ENCODE measurements around the gene LMBRD2. TPM values are rescaled to one million over a fixed set of nuclear protein-coding genes. Genes with fewer than 3 reads are reported as not detected.
"Not testable (repeated sequence)": the region's sequence is repeated elsewhere in the genome, so short reads cannot be mapped to it uniquely, and the experiment has no call there.

LMBRD2 gene
- total RNA-seq, result 12.1 TPM
- long read RNA-seq, full-length matches to known transcripts, result 5 of 10 reads
- long read RNA-seq, partial matches to known transcripts, result 1 of 10 reads
- long read RNA-seq, other reads (novel, unspliced or antisense), result 4 of 10 reads

DNA sequence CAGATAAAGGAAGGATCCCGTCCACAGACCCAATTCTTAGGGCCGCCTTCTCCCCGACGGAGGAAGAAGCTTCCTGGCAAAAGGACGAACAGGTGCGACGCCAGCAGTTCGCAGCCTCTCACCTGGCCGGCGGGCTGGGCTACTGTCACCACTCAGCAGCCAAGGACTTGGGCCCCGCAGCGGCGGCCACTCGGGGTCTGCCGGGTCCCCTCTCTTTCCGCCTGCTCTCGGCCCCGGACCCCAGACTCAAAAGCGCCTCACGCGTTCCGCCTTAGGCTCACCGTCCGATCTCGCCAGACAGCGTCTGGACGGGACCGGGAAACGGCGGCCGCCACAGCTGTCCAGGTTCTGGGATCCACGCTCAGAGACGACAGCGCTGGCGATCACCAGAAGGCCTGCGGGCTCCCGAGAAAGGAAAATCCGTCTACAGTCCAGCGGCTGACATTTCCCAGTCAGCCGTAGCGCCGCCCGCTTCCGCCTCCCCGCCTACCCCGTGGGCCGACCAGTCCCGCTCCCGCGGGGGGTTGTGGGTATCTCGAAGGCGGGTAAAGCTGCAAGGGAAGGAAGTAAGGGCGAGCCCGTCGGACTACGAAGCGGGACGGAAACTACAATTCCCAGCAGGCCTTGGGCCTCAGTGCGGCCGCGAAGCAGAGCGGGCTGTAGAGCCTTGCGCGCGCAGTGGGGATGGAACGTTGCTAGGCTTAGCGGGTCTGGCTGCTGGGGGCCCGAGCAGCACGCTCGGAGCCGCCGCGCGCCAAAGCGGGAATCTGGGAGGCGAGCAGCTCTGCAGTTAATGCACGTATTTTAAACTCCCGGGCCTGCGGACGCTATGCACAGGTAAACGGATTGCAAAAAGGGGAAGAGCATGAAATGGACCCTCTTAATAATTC is at the start of gene LMBRD2, which contains the start of gene SKP2:
Gene LMBRD2 (minus strand): TSS at position 454 of the 890 bp plus-strand sequence. CDS start 8,538 bp downstream, outside the sequence.
Gene SKP2 (plus strand): TSS at position 678 of the 890 bp plus-strand sequence. CDS start 152 bp downstream, at position 830.
- Histone ChIP-seq H3K4me3 (peak within 1 kb of the TSS; percentile 97), H3K9me3 (replicated peaks) (no peaks in the 10 kb centered on the region), H3K27me3 (ENCODE audit: low read depth) (no peaks in the 10 kb centered on the region), H3K4me1 (peaks cover 68% of the 10 kb centered on the region), H3K36me3 (peaks cover 21% of the 10 kb centered on the region), H3K27ac (replicated peaks) (peak within 1 kb of the TSS; percentile 90)
- peak; percentile 97 for DNase-seq
- TF ChIP-seq, protein P1, sequence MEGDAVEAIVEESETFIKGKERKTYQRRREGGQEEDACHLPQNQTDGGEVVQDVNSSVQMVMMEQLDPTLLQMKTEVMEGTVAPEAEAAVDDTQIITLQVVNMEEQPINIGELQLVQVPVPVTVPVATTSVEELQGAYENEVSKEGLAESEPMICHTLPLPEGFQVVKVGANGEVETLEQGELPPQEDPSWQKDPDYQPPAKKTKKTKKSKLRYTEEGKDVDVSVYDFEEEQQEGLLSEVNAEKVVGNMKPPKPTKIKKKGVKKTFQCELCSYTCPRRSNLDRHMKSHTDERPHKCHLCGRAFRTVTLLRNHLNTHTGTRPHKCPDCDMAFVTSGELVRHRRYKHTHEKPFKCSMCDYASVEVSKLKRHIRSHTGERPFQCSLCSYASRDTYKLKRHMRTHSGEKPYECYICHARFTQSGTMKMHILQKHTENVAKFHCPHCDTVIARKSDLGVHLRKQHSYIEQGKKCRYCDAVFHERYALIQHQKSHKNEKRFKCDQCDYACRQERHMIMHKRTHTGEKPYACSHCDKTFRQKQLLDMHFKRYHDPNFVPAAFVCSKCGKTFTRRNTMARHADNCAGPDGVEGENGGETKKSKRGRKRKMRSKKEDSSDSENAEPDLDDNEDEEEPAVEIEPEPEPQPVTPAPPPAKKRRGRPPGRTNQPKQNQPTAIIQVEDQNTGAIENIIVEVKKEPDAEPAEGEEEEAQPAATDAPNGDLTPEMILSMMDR (IDR thresholded peaks at IDR 0.05; ENCODE audit: borderline replicate concordance), result no peak
- intact Hi-C loops (cut with micrococcal nuclease), result no loop called here

DNA sequence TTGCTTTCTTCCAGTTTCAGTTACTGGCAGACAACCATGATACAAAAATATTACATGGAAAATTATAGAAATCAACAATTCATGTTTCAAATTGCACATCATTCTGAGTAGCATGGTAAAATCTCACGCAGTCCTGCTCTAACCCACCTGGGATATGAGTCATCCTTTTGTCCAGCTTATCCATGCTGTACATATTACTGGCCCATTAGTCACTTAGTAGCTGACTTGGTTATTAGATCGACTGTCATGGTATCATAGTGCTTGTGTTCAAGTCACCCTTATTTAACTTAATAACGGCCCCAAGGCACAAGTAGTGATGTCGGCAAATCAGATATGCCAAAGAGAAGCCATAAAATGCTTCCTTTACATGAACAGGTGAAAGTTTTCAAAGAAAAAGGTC is 48.8 kb upstream of the LMBRD2 start:
- Histone ChIP-seq H3K9me3 (replicated peaks) (no peaks in the 10 kb centered on the region), H3K4me1 (peaks cover 19% of the 10 kb centered on the region), H3K4me3 (no peak overlapping the region), H3K36me3 (peaks cover 54% of the 10 kb centered on the region), H3K27ac (replicated peaks) (no peak overlapping the region), H3K27me3 (ENCODE audit: low read depth) (no peaks in the 10 kb centered on the region)
- no peak for DNase-seq
- TF ChIP-seq, protein P1 (IDR thresholded peaks at IDR 0.05; ENCODE audit: borderline replicate concordance), result no peak
- intact Hi-C loops (cut with micrococcal nuclease), result no loop called here

DNA sequence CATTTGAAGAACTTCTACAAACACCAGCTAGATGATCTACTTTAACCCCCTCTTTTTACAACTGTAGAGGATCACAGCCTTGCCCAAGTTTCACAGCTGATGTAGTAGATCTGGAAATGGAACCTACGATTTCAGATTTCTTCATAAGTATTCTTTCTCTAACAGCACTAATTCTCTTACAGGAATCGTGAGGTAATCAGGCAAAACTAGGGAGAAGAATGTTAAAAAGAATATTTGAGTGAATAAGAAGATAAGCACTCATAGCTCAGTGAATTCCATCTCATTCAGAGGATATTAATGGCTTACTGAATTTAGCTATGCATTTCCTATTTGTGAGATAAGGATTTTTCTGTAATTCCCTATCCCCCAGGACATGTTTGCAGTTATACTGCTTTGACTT is 47.9 kb upstream of the LMBRD2 start:
- no peaks in the 10 kb centered on the region for H3K9me3 ChIP-seq (replicated peaks)
- no peak overlapping the region for H3K4me3 ChIP-seq
- H3K4me1 ChIP-seq, result peaks cover 19% of the 10 kb centered on the region
- TF ChIP-seq, protein P1 (IDR thresholded peaks at IDR 0.05; ENCODE audit: borderline replicate concordance), result no peak
- H3K27me3 ChIP-seq (ENCODE audit: low read depth), result no peaks in the 10 kb centered on the region
- intact Hi-C loops (cut with micrococcal nuclease), result no loop called here
- no peak for DNase-seq
- H3K27ac ChIP-seq (replicated peaks), result no peak overlapping the region
- peaks cover 57% of the 10 kb centered on the region for H3K36me3 ChIP-seq

DNA sequence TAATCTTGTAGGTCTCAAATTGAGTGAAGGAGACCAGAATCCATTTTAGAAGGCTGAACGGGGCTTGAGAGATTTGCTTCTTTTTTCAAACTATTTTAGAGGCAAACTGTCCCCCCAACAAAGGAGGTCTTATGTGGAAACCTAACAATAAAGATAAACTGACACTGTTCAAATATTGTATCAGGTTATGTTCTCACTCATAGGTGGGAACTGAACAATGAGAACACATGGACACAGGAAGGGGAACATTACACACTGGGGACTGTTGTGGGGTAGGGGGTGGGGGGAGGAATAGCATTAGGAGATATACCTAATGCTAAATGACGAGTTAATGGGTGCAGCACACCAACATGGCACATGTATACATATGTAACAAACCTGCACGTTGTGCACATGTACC is 47.1 kb upstream of the LMBRD2 start:
- DNase-seq; H3K9me3 ChIP-seq (replicated peaks); H3K27me3 ChIP-seq (ENCODE audit: low read depth); H3K27ac ChIP-seq (replicated peaks); H3K4me3 ChIP-seq; intact Hi-C loops (cut with micrococcal nuclease): not testable (repeated sequence)
- Histone ChIP-seq H3K4me1 (peaks cover 17% of the 10 kb centered on the region), H3K36me3 (peaks cover 61% of the 10 kb centered on the region)

DNA sequence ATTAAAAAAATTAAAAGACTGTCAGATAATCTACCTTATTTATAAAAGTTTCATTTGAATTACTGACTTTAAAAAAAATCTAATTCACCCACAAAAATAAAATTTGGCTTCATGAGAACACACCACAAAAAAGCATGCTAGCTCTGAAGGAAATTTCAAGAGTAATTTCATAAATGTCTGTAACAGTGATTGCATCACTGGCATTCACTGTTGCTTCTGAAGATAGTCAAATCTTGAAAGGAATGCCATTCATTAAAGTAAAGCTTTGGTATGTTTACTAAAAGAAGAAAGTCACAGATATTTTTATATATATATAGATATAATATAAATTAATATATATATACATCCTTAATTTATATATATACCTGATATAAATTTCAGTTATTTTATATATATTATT is 46.6 kb upstream of the LMBRD2 start:
- Histone ChIP-seq H3K27me3 (ENCODE audit: low read depth) (no peaks in the 10 kb centered on the region), H3K4me3 (no peak overlapping the region), H3K4me1 (peaks cover 12% of the 10 kb centered on the region), H3K9me3 (replicated peaks) (no peaks in the 10 kb centered on the region), H3K36me3 (peaks cover 65% of the 10 kb centered on the region), H3K27ac (replicated peaks) (no peak overlapping the region)
- intact Hi-C loops (cut with micrococcal nuclease), result no loop called here
- TF ChIP-seq, protein P1 (IDR thresholded peaks at IDR 0.05; ENCODE audit: borderline replicate concordance), result no peak
- no peak for DNase-seq

DNA sequence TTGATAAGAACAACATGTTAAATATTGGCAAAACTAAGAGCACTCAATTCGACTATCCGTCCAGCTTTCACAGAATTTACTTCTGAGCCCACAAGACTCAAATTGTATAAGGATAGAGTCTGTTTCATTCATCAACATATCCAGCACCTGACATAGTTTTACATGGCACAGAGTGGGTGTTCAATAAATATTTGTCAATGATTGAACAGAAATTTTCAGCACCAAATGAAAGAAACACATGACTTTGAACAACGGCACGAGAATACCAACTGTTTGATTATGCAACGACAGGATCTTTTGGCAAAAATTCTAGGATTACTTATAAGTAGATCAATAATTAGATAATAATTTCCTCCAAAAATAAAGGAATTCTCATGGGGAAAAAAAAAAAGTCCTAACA is 42.1 kb upstream of the LMBRD2 start:
- TF ChIP-seq, protein P1 (IDR thresholded peaks at IDR 0.05; ENCODE audit: borderline replicate concordance), result no peak
- Histone ChIP-seq H3K4me3 (no peak overlapping the region), H3K27me3 (ENCODE audit: low read depth) (no peaks in the 10 kb centered on the region), H3K27ac (replicated peaks) (no peak overlapping the region), H3K9me3 (replicated peaks) (peaks cover 22% of the 10 kb centered on the region), H3K36me3 (peaks cover 82% of the 10 kb centered on the region), H3K4me1 (no peaks in the 10 kb centered on the region)
- no peak for DNase-seq
- intact Hi-C loops (cut with micrococcal nuclease), result no loop called here

DNA sequence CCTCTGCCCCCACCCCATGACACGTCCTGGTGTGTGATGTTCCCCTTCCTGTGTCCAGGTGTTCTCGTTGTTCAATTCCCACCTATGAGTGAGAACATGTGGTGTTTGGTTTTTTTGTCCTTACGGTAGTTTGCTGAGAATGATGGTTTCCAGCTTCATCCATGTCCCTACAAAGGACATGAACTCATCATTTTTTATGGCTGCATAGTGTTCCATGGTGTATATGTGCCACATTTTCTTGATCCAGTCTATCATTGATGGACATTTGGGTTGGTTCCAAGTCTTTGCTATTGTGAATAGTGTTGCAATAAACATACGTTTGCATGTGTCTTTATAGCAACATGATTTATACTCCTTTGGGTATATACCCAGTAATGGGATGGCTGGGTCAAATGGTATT is 32.7 kb upstream of the LMBRD2 start:
- H3K27ac ChIP-seq (replicated peaks); H3K4me3 ChIP-seq; H3K27me3 ChIP-seq (ENCODE audit: low read depth); intact Hi-C loops (cut with micrococcal nuclease); H3K4me1 ChIP-seq; DNase-seq: not testable (repeated sequence)
- Histone ChIP-seq H3K36me3 (peaks cover 61% of the 10 kb centered on the region), H3K9me3 (replicated peaks) (peaks cover 19% of the 10 kb centered on the region)
